CD4-positive, alpha-beta T cell treated with Interleukin-6 at 100 ng/mL for 8 hours (primary cell): Measurements from ENCODE around the gene ATP6V0C.
A peak's percentile ranks its signal among the peaks of the same experiment; 100 is the strongest.
"Not testable (repeated sequence)": the region's sequence is repeated elsewhere in the genome, so short reads cannot be mapped to it uniquely, and the experiment has no call there.

Experiments
- DNase-seq: peaks from one replicate; pipeline ENCODE4 v3.0.0-alpha.2; 2020; ENCODE audit warnings: mixed read lengths, low spot score

Gene ATP6V0C

DNA sequence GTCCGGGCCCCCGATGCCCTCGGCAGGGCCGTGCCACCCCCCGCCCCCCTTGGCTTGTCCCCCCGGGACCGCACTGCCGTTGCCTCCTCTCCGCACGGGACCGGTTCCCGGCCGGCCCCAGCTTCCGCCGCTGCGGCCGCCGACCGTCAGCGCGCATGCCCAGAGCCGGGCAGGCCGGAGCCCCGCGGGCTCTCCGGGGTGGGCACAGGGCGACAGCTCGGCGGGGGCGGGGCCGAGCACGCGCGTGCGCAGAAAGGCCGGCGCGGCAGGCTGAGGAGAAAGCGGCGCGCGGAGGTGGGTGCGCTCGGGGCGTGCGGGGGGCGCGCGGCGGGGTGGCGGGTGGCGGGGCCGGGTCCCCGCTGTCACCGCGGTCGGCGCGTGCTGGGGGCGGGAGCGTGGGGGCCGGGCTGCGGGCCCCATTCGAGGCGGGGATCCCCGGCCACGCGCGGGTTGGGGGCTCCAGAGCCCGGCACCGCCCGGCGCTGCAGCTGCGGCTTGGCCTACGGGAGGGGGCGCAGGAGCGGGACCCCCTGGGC, 38.8 kb upstream of the ATP6V0C start, which contains the start of gene TBC1D24:
Gene TBC1D24 (plus strand): TSS at position 251 of the 536 bp plus-strand sequence. CDS start 21,022 bp downstream, outside the sequence.
- DNase-seq: peak; percentile 80

DNA sequence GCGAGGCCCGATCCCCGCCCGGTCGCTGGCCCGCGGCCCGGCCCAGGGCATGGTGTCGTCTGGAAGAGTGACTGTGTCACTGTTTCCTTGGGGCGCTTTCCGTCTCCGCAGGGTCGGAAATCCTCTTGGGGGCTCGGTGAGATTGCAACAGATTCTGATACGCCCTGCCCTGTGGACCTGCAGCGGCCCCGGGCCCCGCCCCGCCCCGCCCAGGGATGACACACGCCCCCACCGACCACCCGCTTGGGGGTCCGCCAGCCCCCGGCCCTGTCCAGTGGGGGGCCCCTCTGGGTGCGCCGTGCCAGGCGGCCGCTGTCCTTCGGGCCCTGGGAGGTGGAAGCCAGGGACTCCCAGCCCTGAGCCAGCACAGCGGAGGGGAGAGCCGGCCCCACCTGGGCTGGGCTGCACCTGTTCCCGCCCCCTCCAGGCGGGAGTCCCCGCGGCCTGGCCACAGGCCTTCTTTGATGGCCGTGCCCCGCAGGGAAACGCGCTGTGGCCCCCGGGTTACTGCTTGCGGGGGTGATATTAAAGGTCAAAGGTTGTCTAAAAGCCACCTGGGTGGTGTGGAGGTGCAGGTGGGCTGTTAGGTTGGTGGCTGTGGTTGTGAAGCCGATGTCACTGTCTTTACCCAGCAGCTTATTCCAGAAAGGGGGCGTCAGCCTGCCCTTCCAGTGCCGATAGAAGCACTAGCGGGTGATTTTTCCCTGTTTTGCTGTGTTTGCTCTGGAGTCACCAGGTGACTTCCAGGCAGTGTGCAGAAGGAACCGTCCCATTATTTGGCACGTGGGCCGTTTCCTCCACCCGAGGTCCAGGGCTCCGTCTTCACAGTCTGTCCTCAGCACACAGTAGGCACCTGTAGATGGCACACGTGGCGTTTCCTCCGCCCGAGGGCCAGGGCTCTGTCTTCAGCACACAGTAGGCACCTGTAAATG, 38.1 kb upstream of the ATP6V0C start:
- peak; percentile 20 for DNase-seq

DNA sequence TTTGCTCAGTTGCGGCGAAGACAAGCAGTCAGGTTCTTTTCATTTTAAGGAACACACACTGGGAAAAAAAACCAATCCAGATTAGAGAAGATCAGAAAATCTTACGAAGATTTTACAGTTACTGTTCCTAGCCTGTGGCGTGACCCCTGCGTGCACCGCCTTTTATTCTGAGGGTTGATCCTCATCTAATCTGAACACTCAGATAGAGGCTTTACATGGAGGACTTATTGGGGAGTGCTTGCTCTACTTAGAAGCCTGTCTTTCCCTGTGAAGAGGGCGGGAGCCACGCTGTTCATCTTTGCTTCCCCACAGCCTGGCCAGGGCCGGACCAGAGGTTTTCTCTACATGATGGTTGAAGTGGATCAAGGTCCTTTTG, 37.4 kb upstream of the ATP6V0C start:
- no peak for DNase-seq

DNA sequence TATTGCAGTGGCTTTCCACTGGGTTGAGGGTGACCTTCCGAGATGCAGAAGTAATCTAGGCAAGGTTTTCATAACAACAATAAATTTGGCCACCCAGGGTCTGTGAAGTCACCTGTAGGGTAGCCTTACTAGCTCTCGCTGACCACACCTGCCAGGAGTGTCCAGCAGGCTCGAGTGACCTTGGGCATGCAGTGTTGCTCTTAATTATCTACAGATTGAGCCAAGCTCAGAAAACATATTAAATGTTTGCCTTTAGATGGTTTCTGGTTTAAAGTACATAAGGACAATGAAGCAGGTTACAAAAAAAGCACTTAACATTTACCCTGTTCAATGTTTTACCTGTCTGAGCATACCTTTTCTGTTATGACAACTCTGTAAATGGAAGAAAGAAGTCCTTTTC, 37.0 kb upstream of the ATP6V0C start:
- DNase-seq: no peak

DNA sequence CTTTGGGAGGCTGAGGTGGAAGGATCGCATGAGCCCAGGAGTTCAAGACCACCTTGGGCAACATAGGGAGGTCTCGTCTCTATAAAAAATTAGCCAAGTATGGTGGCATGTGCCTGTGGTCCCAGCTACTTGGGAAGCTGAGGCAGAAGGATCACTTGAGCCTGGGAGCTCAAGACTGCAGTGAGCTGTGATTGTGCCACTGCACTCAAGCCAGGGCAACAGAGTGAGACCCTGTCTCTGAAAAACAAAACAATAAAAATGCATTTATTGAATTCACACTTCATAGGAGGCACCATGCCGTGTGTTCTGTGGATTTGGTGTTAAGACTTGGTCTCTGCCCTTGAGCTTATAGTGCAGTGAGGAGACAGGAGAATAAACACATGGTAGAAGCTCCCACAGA, 36.4 kb upstream of the ATP6V0C start:
- DNase-seq: no peak

DNA sequence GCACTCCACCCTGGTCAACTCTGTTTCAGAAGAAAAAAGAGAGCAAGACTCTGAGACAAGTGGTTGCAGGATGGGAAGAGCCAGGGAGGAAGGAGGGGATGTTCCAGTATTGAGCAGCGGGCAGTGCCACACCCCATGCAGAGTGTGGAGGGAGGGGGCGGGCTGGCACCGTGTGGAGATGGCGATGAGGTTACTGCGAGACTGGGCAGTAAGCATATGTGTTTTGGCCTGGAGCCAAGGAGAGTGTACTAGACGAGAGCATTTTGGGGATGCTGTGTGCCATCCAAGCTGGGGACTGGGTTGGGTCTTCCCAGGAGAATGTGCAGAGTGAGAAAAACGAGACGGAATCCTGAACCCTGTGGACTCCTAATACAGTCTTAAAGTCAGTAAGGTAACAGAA, 35.5 kb upstream of the ATP6V0C start:
- no peak for DNase-seq

DNA sequence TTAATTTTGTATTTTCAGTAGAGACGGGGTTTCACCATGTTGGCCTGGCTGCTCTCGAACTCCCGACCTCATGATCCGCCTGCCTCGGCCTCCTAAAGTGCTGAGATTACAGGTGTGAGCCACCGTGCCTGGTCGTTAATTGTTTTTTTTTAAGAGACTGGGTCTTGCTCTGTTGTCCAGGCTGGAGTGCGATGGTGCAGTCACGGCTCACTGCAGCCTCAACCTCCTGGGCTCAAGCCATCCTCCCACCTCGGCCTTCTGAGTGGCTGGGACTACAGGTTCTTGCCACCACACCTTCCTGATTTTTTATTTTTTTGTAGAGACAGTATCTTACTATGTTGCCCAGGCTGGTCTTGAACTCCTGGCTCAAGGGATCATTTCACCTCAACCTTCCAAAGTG, 33.8 kb upstream of the ATP6V0C start:
- DNase-seq: not testable (repeated sequence)

DNA sequence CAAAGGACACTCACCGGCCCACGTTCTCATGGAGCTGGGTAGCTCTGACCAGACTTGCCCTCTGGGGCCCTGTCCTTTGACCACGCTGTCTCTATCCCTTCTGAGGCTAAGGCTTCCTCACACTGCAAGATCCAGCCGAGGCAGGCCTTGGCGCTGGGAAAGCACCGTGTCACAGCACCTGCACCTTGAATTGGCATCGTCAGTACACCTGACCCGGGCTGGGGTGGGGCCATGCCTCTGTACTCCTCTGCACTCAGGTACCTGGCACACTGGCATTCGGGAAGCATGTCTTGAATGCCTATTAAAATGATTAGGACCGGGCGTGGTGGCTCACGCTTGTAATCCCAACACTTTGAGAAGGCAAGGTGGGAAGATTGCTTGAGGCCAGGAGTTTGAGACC, 32.8 kb upstream of the ATP6V0C start:
- no peak for DNase-seq

DNA sequence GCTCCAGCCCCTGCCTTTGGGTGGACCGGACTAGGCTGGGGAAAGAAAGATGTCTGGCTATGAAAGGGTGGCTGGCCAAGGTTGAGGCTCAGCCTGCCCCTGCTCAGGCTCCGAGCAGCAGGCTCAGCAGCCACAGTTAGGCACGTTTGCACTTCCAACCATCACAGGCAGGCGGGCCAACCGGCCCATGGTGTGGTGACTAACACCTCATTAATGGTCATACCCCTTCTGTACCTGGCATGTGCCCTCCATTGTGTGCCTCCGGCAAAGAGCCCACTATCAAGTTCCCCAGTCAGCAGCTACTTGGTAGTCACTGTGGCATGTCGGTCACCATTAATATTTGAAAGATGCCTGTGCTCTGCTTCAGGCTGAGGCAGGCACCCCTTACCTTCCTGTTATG, 32.1 kb upstream of the ATP6V0C start:
- DNase-seq: no peak

DNA sequence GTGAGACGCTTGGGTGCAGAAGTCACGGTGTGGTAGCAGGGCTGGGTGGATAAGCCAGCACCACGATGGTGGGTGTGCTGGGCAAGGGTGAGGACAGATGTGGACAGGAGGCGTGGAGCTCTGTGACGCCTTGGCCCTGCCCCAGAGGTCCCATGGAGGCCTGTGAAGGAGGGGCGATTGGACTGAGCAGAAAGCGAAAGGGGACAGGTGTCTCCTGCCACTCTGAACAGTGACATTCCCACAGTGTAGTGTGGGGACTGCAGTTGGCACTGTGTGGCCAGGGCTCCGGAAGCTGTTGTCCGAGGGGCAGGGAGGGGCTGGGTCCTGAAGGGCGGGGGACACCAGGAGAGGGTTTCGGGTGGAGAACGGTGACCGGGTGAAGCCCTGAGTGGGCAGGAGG, 31.5 kb upstream of the ATP6V0C start:
- DNase-seq: no peak

DNA sequence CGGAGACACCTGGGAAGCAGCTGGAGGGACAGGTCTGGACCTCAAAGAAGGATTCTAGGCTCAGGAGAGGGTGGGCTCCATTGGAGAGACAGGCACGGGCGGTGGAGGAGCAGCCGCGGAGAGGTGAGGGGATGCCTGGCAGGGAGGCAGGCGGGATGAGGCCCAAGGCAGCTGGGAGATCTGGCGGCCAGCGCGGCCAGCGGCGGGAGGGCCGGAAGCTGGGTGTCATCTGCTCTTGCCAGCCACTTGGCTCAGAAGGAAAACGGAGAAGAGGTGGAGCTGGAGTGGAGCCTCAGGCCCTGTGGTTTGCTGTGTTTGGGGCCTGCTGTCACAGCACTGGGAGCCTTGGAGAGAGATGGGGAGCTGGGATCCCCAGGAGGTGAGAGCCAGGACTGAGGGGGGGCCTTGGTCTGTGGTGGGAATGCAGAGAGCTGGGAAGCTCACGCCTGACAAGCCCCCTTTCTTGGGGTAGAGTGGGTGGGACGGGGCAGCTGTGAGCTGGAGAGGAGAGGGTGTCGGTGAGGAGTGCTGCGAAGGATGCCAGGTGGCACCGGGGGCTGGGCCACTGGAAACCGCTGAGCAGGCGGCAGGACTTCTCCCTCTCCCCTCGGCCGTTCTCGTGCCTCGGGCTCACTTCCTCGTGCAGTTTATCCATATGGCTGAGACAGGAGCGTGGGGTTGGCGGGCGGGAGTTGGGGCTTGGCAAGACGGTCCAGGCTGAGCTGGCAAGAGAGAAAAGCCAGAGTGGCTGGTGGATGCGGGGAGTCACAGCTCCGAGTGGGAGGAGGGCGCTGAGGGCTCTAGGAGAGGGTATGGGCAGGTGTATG, 30.8 kb upstream of the ATP6V0C start:
- DNase-seq: no peak

DNA sequence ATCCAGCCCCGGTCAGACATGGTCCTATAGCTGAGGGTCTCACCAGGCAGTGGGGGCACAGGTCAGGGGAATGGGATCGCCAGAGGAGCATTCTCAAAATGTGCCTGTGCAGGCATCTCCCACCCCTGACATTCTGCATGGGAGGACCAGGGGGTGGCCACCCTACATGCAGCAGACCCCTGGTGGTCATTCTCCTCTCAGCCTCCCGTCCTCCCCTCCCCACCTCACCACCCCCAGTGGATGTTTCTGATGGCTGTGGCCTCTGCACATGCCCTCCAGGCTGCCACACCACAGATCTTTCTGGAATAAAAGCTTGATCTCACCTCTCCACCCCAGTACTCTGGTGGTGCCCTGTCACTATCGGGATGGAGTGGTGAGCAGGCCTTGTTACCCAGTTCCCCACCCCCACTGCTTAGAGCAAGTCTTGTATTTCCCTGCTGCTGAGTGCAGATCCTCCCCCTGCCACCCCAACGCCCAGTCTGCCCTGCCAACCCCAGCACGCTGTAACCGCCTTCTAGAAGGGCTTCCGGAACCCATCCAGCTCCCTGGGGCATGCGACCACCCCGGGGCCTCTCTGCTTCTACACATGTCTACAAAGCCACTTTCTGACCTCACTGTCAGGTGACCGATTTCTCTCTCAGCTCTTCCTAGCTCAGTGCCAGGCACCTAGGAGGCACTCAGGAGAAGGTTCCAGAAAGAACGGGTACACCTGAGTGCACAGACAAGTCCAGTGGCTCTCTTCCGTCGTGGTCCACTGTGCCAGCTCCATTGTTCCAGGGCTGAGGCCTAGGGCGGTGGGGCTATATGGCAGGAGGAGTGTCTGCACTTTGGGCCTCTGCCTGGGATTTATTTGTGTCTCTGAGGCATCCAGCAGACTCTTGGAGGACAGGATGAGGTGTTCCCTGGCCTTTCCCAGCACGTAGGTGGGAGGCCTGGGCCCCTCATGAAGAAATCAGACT, 29.5 kb upstream of the ATP6V0C start:
- no peak for DNase-seq

DNA sequence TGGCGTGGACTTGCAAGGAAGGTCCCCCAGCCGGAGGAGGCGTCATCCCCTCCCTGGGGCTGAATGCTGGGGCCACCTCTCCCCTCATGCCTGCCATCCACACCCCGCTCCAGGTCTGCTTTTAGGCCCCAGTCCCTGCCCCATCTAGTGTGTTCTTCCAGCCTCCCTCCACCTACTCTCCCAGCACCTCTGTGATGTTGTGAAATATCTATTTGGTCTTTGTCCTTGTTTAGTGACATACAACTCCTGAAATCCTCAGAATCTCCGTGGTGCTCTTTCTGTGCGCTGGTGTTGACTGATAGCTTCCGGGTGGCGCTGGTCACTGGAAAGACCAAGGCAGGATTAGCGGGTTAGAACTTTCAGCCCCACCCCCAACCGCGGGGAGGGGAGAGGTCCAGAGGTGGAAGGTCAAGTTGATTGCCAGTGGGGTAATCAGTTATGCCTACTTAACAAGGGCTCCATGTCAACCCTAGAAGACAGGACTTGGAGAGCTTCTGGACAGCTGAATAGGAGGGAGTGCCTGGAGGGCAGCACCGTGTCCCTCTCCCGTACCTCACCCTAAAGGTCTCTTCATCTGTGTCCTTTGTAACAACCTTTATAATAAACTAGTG, 28.7 kb upstream of the ATP6V0C start:
- no peak for DNase-seq

DNA sequence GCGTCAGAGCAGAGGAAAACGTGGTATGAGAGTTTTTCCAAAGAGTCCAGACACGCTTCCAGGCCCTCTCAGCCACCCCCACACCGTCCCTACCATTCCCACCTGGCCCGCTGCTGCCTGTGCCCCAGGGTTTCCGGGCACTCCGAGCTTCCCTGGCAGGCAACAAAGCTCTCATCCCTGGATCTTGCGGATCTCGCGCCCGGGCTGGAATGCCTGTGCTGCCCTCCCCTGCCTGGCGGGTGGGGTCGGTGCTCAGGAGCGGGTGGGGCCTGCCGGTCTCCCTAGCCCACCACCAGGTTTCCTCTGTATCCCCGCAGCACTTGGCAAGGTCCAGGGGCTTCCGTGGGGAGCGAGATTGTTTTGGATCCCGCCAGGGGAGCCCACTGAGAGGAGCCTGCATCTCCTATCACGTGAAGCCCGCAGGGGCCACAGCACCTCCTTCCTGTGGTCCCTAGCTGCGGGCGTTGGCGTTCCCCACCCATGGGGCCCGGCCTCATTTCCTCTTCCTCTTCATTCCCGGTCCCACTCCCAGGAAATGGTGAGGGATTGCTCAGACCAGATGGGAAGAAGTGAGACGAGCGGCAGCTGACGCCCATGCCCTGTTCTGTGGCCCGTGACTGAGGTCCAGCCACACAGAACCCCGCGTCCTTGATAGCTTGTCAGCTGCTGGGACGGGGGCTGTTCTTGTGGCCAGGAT, 27.8 kb upstream of the ATP6V0C start:
- no peak for DNase-seq

DNA sequence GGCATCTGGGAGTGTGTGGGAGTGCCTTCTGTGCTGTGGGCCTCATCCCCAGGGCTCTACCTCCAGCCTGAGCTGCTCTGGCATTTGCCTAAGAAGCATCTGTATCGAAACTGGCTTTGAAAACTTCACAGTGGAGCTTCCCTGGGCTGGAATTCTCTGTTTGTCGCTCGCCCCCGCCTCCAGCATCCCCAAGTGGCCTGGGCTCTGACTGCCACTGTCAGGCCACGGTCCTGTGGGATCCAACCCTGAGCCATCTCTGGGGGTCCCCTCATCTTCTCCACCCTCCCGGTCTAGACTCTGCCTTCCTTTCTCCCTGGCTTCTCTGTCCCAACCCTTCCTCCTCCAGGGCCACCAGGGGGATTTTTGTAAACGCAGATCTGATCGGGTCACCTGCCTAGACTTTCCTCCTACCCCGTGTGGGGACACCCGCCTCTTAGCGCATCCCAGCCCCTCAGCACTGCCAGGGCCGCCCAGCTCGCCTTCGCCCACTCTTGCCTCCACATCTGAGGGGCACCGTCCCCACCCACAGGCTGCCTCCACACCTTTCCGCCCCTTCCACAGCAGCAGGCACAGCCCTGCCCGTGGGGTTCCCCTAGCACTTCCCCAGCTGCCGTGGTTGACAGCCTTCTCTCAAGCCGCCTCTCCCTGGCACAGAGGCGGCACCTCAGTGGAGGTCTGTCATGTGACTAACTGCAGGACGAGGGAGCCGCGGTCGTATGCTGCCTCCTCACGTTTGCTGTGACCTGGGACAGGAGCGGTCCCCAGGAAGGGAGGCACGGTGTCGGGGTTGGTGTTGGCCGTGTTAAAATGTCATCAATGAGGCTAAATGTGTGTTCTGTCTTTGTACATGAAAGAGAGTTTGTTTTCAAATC, 26.9 kb upstream of the ATP6V0C start:
- DNase-seq: peak; percentile 85

DNA sequence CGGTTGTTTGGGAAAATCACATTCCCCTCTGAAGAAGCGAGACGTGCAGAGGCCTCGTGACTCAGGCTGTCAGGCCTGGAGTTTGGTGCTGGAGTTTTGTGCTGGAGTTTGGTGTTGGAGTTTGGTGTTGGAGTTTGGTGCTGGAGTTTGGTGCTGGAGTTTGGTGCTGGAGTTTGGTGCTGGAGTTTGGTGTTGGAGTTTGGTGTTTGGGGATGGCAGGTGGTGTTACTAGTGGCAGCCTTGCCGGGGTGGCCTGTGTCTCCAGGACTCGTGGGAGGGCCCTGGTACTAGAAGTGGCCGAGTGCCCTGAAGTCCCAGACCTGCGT, 26.3 kb upstream of the ATP6V0C start:
- DNase-seq: no peak

DNA sequence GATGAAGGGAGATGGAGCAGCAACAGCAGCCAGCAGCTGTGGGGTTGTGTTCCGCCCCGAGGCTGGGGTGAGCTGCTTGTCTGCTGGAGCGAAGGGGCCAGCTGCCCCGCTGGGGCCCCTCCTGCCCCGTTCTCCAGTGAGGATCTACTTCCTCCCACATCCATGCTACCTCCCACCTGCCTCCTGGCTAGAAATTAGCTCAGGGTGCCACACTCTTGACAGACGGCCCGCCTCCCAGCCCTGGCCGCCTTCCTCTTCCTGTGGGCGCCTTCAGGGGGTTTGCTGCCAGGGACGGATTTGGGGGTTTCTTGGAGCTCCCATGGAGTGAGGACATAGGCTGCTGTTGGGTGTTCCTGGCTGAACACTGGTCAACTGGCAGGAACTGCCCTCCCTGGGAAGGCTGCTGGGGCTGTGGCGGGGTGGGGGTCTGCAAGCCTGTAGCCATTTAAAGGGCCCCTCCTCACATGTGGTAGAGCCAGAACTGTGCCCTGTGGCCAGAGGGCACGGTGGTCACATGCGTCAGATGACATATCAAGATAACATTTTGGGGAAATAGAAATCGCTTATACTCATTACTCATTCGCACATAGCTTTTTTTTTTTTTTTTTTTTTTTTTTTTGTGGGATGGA, 25.7 kb upstream of the ATP6V0C start:
- no peak for DNase-seq

DNA sequence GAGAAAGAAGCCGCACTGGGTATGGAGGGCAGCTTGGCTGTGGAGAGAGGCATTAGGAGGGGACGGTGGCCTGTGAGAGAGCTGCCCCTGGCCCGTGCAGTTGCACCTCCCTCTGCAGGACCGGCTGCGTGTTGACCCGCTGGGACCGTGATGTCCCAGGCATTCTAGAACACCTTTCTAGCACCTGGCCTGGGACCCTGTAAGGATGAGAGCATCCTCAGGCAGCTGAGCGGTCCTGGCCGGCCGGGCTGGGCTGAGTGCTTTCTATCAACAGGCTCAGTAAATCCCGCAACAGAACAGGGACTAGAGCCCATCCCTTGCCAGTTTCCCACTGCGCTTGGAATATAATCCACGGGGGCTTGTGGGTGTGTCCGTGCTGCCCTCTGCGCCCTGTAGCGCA, 24.2 kb upstream of the ATP6V0C start:
- no peak for DNase-seq
